OCI-LY3 (cell line): ENCODE results near the gene EPAS1.

Experiments
- H2AFZ ChIP-seq: fragments of 200-600, 300-600 bp; shearing (Covaris generic); 2 replicates; pipeline ENCODE4 v1.6.0; 2014; ENCODE audit warnings: antibody characterized with exemption, low read depth, low read length
- H3K27ac ChIP-seq: fragments of 200-600, 300-600 bp; sonication (generic); 2 replicates; pipeline ENCODE4 v1.5.1; 2014; ENCODE audit warnings: mild to moderate bottlenecking, low read length, moderate library complexity, mixed read lengths
- H3K27me3 ChIP-seq: fragments of 200-600, 300-600 bp; sonication (generic); 2 replicates; pipeline ENCODE4 v1.6.1; 2014; ENCODE audit warnings: low read depth, low read length, mixed read lengths
- H3K36me3 ChIP-seq: fragments of 200-600, 300-600 bp; sonication (generic); replicated peaks from 2 replicates; pipeline ENCODE3; 2014; ENCODE audit warnings: low read depth, low read length, mixed read lengths
- H3K4me1 ChIP-seq: fragments of 300-600, 200-600 bp; sonication (generic); 2 replicates; pipeline ENCODE4 v1.6.1; 2014; ENCODE audit warnings: low read length, mixed read lengths
- H3K4me2 ChIP-seq: fragments of 200-600, 300-600 bp; sonication (generic); 2 replicates; pipeline ENCODE4 v1.6.1; 2014; ENCODE audit warnings: low read length, mixed read lengths
- H3K4me3 ChIP-seq: fragments of 300-600, 200-600 bp; sonication (generic); 2 replicates; pipeline ENCODE4 v1.5.1; 2014; ENCODE audit warnings: antibody characterized with exemption, mild to moderate bottlenecking, low read length, moderate library complexity
- H3K79me2 ChIP-seq: fragments of 300-600, 200-600 bp; shearing (Covaris generic); 2 replicates; pipeline ENCODE4 v1.6.1; 2014; ENCODE audit warnings: mild to moderate bottlenecking, low read length, mixed read lengths
- H3K9ac ChIP-seq: fragments of 300-600, 200-600 bp; shearing (Covaris generic); 2 replicates; pipeline ENCODE4 v1.6.0; 2014; ENCODE audit warnings: mild to moderate bottlenecking, low read length, moderate library complexity
- H3K9me3 ChIP-seq: fragments of 200-600, 300-600 bp; shearing (Covaris generic); 2 replicates; pipeline ENCODE4 v1.6.1; 2014; ENCODE audit warnings: low read length, mixed read lengths; ENCODE audit not compliant: insufficient read depth
- H4K20me1 ChIP-seq: fragments of 200-600, 300-600 bp; sonication (generic); 2 replicates; pipeline ENCODE4 v1.6.1; 2016; ENCODE audit warnings: low read length, mixed read lengths; ENCODE audit not compliant: insufficient read depth
- EZH2phosphoT487 ChIP-seq: fragments of 200-600 bp; shearing (Covaris generic); IDR thresholded peaks from 2 replicates; pipeline ENCODE4 v1.6.1; 2018; ENCODE audit warnings: antibody characterized with exemption, mixed run types, low read depth
- TF ChIP-seq, protein P1 (sequence below): fragments of 200-600, 300-600 bp; sonication (generic); IDR thresholded peaks from 2 replicates; pipeline ENCODE4 v1.5.1; 2014; ENCODE audit warnings: antibody characterized with exemption, low read length, low read depth

EPAS1 gene

DNA sequence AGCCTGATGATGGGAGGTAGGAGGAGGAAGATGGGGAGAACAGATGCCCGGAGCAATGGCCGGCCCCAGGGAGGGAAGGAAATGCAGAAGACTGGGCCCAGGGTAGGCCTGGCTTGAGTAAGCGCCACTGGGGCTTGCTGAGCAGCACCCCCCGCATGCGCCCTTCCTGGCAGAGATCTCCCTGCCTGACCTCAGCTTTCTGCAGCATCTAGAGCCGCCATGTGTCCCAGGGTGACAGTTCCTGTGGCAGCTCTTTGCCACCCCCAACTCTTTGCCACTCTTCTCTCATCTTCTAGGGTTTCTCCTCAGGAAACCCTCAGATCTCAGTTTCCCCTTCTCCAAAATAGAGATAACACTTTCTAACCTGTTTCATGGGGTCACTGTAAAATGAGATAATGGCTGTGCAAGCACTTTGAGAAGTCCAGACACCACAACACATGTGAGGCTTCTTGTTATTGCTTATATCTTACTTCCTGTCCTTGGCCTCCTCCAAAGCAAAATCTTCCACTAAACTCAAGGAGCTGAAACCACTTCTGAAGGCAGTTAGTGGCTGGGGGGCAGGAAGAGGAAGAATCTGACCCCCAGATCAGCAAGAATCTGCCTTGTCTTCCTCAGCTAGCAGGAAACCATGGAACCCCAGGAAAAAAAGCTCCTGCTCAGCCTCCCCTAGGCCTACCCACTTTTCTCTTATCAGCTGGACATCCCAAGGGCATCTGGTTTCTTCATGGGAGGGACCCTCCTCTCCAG lies 64.9 kb downstream of the EPAS1 start:
- Histone ChIP-seq H2AFZ (no peak overlapping the region), H3K27me3 (no peaks in the 10 kb centered on the region), H3K4me1 (peaks cover 18% of the 10 kb centered on the region), H3K9ac (no peak overlapping the region), H3K36me3 (no peaks in the 10 kb centered on the region), H3K4me2 (no peak overlapping the region), H4K20me1 (no peaks in the 10 kb centered on the region), H3K4me3 (no peak overlapping the region), H3K27ac (no peak overlapping the region), H3K79me2 (no peaks in the 10 kb centered on the region), H3K9me3 (no peaks in the 10 kb centered on the region)
- TF ChIP-seq, protein P1, sequence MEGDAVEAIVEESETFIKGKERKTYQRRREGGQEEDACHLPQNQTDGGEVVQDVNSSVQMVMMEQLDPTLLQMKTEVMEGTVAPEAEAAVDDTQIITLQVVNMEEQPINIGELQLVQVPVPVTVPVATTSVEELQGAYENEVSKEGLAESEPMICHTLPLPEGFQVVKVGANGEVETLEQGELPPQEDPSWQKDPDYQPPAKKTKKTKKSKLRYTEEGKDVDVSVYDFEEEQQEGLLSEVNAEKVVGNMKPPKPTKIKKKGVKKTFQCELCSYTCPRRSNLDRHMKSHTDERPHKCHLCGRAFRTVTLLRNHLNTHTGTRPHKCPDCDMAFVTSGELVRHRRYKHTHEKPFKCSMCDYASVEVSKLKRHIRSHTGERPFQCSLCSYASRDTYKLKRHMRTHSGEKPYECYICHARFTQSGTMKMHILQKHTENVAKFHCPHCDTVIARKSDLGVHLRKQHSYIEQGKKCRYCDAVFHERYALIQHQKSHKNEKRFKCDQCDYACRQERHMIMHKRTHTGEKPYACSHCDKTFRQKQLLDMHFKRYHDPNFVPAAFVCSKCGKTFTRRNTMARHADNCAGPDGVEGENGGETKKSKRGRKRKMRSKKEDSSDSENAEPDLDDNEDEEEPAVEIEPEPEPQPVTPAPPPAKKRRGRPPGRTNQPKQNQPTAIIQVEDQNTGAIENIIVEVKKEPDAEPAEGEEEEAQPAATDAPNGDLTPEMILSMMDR = no peak
- no peak for TF ChIP-seq EZH2phosphoT487

DNA sequence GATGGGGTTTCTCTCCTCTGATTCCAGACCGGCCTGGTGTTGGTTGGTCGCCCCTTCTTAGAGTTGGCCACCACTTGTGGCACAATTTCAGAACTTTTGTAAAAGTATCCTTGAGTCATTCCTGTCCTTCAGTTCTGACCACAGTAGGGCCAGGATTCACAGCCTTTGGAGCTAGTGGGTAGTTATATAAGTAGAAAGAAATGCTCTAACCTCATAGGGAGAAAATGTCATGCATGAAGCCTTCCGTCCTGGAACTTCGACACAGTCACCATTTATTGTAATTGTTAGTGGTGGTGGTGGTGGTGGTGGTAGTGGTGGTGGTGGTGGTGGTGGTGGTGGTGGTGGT lies 65.4 kb downstream of the EPAS1 start:
- TF ChIP-seq EZH2phosphoT487 = no peak
- TF ChIP-seq, protein P1 = no peak
- Histone ChIP-seq H3K4me3 (no peak overlapping the region), H2AFZ (no peak overlapping the region), H3K9ac (no peak overlapping the region), H3K27ac (no peak overlapping the region), H3K4me2 (no peak overlapping the region), H3K79me2 (no peaks in the 10 kb centered on the region), H3K36me3 (no peaks in the 10 kb centered on the region), H3K27me3 (no peaks in the 10 kb centered on the region), H3K4me1 (peaks cover 19% of the 10 kb centered on the region), H4K20me1 (no peaks in the 10 kb centered on the region), H3K9me3 (no peaks in the 10 kb centered on the region)

DNA sequence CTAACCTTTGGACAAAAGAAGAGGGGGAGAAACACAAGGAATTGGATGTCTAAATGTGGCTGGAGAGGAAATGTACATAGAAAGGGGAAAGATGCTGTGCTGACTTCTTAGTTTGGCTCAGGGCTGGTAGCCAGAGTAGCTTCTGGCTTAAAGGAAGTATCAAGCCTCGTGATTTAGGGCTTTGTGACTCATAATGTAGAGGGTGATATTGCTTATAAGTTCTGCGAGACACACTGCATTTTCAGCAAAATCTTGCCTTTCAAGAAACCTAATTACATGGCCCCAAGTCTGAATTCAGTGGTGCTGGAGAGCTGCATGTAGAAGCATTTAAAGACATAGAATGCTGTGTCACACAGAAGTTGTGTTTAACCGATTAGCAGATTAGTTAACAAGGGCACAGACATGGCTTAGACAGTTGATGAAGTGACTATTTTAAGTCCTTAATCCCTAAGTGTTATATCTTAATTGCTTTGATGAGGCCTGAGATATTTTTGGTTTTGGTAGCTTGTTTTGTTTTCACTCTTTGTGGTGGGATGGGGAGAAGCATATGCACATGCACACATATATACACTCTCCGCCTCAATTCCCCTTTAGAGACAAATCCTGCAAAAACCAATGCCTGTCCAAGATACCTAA lies 66.4 kb downstream of the EPAS1 start:
- H3K27me3 ChIP-seq = no peaks in the 10 kb centered on the region
- H3K9me3 ChIP-seq = no peaks in the 10 kb centered on the region
- TF ChIP-seq, protein P1 = no peak
- no peak for TF ChIP-seq EZH2phosphoT487
- no peak overlapping the region for H2AFZ ChIP-seq
- H3K4me2 ChIP-seq = no peak overlapping the region
- no peaks in the 10 kb centered on the region for H4K20me1 ChIP-seq
- no peak overlapping the region for H3K4me3 ChIP-seq
- no peaks in the 10 kb centered on the region for H3K36me3 ChIP-seq
- no peaks in the 10 kb centered on the region for H3K79me2 ChIP-seq
- peaks cover 29% of the 10 kb centered on the region for H3K4me1 ChIP-seq
- H3K9ac ChIP-seq = no peak overlapping the region
- no peak overlapping the region for H3K27ac ChIP-seq

DNA sequence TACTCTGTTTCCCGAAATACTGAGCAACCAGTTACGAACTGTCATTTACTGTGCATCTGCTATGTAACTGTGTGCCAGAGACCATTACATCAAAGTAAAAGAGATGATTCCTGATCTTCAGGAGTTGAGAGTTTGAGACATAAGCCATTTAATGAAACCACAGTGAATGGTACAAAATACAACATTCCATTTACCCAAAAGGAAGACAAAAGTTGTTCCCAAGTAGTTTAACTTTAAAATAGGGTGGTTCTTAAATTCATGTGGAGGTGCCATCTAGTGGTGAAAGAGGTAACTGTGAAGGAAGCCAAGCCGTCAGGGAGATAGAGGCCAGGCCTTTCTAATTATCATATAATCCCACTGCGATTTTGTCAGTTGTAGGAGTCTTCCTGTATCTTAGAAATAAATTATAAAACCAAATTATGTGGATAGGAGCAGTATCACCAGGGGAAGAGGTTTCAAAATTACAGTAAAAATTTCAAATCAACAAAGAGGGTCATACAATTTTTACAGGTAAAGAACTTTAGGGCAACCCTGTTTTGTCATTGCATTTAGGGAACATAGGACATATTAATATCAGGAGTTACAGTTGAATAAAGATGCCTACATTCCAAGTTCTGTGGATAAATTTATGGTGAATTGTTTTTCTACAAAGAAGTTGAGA lies 67.7 kb downstream of the EPAS1 start:
- no peaks in the 10 kb centered on the region for H3K79me2 ChIP-seq
- H3K27ac ChIP-seq = no peak overlapping the region
- no peaks in the 10 kb centered on the region for H3K36me3 ChIP-seq
- H3K9ac ChIP-seq = no peak overlapping the region
- no peak overlapping the region for H2AFZ ChIP-seq
- TF ChIP-seq EZH2phosphoT487 = no peak
- TF ChIP-seq, protein P1 = peak; percentile 90
- no peak overlapping the region for H3K4me2 ChIP-seq
- H3K4me1 ChIP-seq = peaks cover 32% of the 10 kb centered on the region
- H3K9me3 ChIP-seq = no peaks in the 10 kb centered on the region
- H3K27me3 ChIP-seq = no peaks in the 10 kb centered on the region
- H4K20me1 ChIP-seq = no peaks in the 10 kb centered on the region
- no peak overlapping the region for H3K4me3 ChIP-seq
